Activated naive CD4-positive, alpha-beta T cell (primary cell): ENCODE data around the gene CEP78.

ENCODE experiments used
- DNase-seq, 4 experiments: peaks; one replicate each; lab custom pipeline; 2025; lab: John Stamatoyannopoulos, UW

CEP78 gene

DNA sequence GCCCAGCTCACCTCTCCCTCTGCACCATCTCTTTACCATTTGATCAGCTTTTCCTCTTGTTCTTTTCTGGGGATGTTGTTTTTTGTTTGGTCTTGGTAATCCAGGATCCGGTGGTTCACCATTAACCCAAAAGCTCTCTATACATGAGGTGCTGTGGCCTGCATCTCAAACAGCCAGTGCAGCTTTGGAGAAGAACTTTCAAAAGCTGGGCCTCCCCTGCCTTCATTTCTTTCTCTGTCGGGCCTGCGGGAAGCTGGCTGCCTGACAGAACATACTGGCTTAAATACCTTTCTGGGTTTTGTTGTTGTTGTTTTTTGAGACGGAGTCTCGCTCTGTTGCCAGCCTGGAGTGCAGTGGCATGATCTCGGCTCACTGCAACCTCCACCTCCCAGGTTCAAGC is 73.2 kb downstream of the CEP78 start:
- no peak for DNase-seq

DNA sequence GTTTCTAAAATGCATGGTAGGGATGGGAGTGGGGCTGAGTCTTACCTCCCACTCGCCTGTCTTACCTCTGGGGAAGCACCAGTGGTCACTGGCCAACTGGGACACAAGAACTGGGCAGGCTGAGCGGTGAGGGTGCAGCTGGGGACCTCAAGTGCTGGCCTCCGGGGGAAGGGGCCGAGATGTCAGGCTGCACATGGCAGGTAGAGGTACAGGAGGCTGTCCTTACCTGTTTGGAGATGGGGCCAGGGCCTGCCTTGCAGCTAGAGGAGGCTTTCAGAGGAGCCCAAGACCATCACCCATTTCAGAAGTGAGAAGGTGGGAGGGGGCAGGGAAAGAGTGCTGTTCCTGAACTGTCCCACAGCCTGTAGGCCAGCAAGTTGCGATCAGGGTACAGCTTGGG is 75.2 kb downstream of the CEP78 start:
- DNase-seq = no peak

DNA sequence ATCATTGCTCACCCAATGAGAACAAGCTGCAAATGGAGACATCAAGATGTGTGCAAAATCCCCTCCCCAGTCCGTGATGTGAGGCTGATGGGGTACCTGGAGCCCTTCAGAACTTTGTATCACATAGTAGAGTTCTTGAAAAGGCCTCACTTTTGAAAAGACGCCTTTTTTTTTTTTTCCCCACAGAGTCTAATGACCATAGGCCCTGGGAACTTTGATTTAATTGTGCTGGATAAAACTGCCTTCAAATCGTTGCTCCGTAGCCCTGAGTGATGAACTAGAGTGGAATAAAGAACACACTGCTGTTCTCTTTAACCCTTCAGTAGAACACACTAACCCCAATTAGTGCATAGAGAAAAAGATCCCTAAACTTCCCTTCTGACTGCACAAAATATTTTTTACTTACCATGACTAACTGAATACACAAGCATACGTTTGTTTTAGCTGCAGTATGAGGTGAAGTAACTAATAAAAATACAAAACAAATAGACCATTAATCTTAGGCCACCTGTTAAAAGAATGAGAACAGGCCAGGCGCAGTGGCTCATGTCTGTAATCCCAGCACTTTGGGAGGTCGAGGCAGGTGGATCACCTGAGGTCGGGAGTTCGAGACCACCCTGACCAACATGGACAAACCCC is 76.1 kb downstream of the CEP78 start:
- DNase-seq = no peak

DNA sequence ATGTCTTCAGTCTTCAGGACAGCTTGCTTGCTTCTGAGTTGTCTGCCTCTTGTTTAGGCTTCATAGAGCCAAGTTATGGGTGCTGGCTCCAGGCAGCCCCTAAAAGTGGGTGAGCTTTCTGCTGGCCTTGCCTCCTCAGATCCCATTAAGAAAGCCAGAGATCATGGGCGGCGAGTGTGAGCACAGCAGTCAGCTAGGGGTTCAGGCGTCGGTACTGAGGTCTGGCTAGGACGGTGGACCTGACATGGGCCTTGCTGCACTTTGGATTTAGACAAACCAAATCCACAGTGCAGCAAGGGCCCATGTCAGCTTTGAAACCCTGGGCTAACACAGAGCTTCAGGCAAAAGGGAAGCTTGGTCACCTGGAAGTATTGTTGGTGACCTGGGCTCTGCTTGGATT is 78.7 kb downstream of the CEP78 start:
- no peak for DNase-seq

DNA sequence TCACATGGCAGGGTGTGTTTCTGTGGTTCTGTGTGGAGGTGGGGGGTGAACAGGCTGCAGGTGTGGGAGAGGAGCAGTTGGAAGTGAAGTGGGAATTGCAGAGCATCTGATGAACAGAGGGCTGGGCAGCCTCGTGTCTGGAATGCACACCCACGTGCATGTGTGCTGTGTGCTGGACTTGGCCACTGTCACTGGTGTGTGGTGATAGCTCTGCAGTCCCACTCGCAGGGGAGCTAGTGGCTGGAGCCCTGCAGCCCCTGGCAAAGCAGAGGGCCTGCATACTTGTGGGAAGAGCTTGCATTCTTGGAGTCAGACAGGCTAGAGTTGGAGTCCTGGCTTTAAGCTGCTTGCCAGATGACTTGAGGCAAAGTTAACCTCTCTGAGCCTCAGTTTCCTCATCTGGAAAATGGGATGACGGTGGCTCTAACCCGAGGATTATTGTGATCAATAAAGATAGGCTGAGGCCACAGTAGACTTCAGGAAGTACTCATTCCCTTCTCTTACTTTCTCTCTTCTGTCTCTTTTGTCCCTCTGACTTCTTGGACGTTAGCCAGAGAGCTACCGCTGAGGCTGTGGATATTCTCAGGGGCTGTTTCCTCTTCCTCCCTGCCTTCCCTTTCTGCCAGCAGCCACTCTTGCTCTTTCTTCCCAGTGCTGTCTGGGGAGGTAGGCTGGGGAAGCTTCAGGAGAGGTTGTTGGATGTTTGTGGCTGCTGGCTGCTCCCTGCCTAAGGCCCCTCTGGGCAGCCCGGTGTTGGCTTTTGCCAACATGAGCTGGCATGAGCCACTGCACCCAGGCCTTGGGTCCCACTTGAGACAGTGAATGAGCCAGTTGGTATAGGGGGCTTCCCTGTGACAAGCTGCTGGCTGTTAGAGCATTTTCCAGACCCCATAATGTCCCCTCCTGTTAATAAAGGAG is 79.3 kb downstream of the CEP78 start:
- DNase-seq = no peak

DNA sequence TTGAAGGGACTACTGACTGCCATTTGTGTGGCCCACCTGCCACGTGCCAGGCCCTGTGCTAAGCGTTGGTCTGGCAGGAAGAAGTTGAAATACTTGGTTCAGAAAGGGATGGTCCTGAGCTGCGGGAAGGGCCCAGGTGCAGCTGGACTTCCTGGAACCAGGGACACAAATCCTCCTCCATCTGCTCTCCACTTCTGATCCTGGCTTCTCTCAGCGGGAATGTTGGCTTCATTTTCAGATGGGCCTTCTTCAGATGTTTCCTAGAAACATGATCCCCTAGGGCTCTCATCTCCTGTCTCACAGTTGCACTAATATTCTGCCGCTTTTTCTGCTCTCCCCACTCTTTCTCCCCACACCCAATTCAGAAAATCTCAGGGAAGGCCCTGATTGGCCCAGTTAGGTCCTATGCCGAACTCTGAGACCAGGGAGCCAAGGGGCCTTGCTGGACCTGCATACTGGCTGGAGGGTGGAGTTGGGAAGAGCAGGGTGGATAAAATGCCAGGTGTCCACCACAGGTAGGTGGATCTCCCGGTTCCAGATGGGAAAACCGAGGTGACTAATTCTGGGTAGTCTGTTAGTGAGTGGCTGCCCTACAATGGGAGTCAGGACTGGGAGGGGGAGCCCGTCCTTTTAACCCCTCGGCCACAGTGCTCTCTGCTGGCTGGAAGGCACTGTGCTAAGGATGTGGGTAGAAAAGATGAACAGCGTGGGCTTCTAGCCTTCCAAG is 80.5 kb downstream of the CEP78 start:
- DNase-seq = no peak

DNA sequence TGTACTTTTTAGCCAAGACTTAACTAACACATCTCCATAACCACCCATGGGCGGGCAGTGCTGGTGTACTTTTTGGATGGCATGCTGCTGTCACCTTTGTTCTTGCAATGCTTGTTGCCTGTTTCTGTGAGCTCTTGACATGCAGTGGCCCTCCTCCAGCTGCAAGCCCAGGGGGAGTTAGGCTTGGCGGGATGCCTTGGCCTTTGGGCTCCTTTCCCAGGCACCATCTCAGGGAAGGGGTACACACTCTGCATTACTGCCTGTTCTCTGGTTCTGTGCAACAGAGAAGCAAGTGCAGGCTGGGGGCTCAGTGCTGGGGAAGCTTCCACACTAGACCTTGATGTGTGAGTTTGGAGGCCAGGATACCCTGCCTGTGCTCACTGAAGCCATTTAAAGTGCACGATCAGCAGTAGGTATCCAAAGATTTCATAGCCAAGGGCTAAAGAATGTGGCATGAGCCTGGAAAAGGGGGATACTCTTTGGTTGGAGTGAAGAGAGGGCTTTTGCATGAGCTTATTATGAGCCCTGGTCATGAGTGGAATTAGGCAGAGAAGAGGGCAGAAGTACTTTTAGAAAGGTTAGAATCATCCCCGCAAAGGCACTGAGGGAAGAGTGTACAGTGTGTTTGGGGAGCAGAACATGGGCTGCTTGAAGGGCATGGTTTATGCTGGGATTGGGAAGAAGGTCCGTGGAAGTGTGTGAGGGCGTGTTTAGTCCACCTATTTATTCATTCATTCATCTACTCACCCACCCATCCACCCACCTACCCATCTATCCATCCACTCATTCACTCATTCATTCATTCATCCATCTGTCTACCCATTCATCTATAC is 83.5 kb downstream of the CEP78 start:
- DNase-seq = no peak

DNA sequence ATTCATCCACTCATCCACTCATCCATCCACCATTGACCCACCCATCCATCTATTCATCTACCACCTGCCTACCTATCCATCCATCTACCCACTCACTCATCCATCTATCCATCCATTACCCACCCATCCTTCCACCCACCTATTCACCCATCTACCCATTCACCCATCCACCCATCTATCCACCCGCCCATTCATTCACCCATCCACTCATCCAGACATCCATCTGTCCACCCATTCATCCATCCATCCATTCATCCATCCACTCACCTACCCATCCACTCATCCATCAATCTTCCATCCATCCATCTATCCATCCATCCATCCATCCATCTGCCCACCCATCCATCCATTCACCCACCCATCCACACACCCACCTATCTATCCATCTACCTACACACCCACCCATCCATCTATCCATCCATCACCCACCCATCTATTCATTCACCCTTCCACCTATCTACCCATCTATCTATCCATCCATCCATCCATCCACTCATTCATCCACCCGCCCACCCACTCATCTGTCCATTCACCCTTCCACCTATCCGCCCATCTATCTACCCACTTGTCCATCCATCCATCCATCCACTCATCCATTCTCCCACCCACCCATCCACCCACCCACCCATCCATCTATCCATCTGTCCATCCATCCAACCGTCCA is 84.3 kb downstream of the CEP78 start:
- DNase-seq = no peak

DNA sequence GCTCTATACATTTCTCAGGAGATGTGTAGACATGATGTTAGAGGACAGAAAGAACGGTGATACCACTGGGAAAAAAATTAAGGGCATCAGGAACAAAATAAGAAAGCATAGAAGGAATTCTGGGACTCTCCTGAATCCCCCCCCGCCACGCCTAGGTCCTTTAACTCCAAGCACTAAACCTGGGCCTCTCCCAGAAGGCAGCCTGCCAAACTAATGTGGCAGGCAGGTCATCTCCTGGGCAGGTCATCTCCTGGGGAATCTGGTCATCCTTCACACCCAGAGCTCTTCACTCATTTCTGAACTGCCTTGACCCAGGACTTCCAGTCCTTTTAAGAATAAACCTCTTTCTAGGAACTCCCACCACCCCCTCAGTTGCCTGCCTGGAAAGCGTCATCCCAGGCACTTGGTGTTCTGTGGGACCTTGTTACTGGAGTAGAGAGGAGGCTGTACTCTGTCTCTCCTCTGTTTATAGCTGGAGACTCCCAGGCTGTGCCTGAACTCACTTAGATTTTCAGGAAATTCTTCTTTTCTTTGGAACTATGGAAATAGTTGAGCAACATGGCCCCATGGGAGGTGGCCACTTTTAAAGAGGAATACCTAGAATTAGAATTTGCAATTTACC is 85.1 kb downstream of the CEP78 start:
- DNase-seq = no peak

DNA sequence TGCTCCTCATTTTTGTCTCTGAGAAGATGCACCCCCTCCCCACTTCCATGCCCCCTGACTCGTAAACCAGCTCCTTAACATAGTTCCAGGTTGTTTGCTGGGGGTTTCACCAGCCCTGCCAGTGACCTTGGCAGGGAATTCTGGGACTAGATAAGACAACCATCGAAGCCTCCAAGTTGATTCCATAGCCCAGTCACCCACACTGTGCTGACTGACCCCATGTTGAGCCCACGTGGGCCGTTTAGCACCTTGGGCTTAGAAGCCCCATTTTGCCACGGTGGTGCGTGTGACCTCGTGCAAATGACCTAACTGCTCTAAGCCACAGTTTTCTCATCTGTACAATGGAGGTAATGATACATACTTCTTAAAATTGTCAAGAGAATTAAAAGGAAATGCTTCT is 85.6 kb downstream of the CEP78 start:
- DNase-seq = no peak

DNA sequence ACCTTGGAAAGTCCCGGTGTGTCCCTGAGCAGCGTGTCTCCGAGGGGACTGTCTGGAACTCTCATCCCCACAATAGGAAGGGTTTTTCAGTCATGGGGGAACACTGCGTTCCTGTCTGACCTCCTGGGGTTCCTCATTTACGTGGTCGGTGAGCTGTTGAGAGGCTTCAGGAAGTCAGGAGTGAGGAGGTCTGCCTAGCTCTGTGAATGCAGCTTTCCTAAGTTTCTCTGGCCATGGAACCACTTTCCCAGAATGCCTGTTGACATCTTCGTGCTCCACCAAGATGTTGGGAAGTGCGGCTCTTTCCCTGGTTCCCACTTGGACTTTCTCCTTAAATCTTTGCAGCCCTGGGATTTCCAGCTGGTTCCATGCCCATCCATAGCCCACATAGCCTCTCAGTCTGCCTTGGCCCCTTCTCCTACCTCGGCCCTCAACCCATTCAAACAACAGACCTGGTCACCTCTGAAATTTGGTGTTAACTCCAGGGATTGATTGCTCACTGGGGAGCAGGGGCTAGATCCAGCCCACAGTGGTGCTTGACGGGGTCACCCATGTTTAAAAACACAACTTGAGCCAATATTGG is 88.3 kb downstream of the CEP78 start:
- no peak for DNase-seq

DNA sequence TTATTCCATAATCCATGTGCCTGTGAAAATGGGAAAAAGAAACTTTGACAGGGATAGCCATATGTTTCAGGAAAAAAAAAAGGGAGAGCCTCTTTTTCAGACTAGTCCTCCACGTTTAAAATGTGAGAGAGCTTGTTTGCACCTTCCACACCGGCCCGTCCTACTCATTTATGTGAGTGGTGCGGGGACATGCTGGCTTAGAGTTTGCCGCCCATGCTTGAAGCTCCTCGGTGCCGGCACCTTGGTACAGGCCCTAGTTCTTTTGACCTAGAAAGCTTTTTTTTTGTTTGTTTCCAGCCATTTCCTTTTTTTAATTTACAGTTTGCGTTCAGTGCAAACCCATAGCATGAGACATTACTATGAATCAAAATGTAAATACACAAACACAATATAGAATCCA is 88.8 kb downstream of the CEP78 start:
- DNase-seq = no peak

DNA sequence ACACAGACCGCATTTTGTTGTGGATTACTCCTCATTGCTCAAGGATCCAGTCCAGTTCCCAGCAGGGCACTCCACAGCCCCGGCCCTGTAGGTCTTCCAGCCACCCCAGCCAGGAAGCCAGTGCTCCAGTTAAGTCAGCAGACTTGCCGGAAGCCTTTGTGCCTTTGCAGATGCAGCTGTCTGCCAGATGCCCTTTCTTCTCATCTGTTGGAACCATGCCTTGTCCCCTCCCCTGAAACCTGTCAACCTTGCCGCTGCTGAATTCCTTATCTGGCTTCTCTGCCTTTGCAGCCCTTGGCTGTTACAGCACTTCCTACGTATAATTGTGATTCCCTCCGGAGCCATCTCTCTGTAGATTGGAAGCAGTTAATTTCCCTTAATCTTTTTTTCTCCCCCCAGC is 89.5 kb downstream of the CEP78 start:
- no peak for DNase-seq

DNA sequence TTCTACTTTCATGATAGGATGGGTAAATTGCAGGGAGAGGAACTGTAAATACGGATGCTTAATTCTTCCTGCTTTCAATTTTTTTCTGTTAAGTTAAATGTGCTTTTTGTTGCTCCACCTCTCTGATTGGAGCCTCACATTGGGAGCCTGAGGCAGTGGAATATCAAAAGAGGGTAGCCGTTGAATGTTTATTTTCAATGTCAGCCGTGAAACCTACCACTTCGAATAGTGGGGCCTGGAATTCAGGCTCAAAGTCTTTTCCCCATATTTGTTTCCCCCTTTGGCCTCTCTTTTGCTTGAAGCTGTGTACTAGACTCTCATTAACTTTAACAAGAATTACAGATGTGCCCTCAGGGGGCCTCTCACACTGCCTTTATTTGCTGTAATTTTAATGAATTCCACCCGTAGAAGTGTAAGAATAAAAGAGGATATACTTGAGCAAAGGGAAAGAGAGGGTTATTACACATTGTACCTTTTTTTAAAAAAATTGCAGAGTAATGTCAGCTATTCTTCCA is 90.0 kb downstream of the CEP78 start:
- no peak for DNase-seq

DNA sequence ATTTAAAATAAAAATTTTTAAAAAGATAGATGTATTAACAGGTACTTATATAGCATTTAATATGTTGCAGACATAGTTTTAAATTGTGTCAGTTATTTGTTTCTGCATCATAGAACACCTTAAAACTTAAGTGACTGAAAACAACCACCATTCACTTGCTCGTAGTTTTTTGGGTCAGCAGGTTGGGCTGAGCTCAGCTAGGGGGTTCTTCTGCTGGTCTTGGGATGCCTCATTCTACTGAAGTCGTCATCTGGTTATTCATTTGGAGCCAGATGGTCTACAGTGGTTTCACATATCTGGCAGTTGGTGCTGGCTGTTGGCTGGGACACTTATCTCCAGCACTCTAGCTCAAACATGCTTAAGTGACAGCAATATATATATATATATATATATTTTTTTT is 90.7 kb downstream of the CEP78 start:
- DNase-seq = no peak
